ENCODE measurements around the gene CTIF.

- TF ChIP-seq POLR2A (IDR thresholded peaks at IDR 0.05) (no peak), POLR2AphosphoS5 (IDR thresholded peaks at IDR 0.05) (no peak)
Measured at GRCh38 chr18:48815581-48816324, 276.9 kb downstream of the CTIF start.
